Measurements from ENCODE around the gene CNTN4. TPM values are rescaled to one million over a fixed set of nuclear protein-coding genes. Genes with fewer than 3 reads are reported as not detected.
"Not testable (repeated sequence)": the region's sequence is repeated elsewhere in the genome, so short reads cannot be mapped to it uniquely, and the experiment has no call there.

CNTN4 gene
- total RNA-seq, 2 experiments from 2014 or later: not detected

GRCh38 chr3:2947536-2947935 lies 848.9 kb downstream of the CNTN4 start:
- DNase-seq: no peak
- H3K27ac Mint-ChIP-seq: no peak overlapping the region
- H3K4me1 Mint-ChIP-seq: no peaks in the 10 kb centered on the region
- H3K4me3 Mint-ChIP-seq: no peak overlapping the region
- no peaks in the 10 kb centered on the region for H3K36me3 Mint-ChIP-seq
- H3K27me3 Mint-ChIP-seq: peaks cover 7% of the 10 kb centered on the region
- no peaks in the 10 kb centered on the region for H3K9me3 Mint-ChIP-seq

GRCh38 chr3:2948882-2949281 lies 850.2 kb downstream of the CNTN4 start:
- Mint-ChIP-seq H3K4me1 (no peaks in the 10 kb centered on the region), H3K27me3 (peaks cover 4% of the 10 kb centered on the region), H3K9me3 (no peaks in the 10 kb centered on the region), H3K27ac (no peak overlapping the region), H3K4me3 (no peak overlapping the region), H3K36me3 (no peaks in the 10 kb centered on the region)
- no peak for DNase-seq

- no peak overlapping the region for H3K27ac Mint-ChIP-seq
- H3K27me3 Mint-ChIP-seq: peaks cover 4% of the 10 kb centered on the region
- no peak overlapping the region for H3K4me3 Mint-ChIP-seq
- no peaks in the 10 kb centered on the region for H3K9me3 Mint-ChIP-seq
- no peaks in the 10 kb centered on the region for H3K4me1 Mint-ChIP-seq
- H3K36me3 Mint-ChIP-seq: no peaks in the 10 kb centered on the region
- no peak for DNase-seq
Observed at GRCh38 chr3:2950159-2950558, 851.5 kb downstream of the CNTN4 start.

- no peak for DNase-seq
- Mint-ChIP-seq H3K27me3 (no peaks in the 10 kb centered on the region), H3K9me3 (no peaks in the 10 kb centered on the region), H3K36me3 (no peaks in the 10 kb centered on the region), H3K4me1 (no peaks in the 10 kb centered on the region), H3K27ac (no peak overlapping the region), H3K4me3 (no peak overlapping the region)
Observed at GRCh38 chr3:2957115-2957514, 858.4 kb downstream of the CNTN4 start.

GRCh38 chr3:2958551-2958950 lies 859.9 kb downstream of the CNTN4 start:
- Mint-ChIP-seq H3K9me3 (no peaks in the 10 kb centered on the region), H3K27ac (no peak overlapping the region), H3K36me3 (no peaks in the 10 kb centered on the region), H3K4me3 (no peak overlapping the region), H3K4me1 (no peaks in the 10 kb centered on the region), H3K27me3 (no peaks in the 10 kb centered on the region)
- no peak for DNase-seq

GRCh38 chr3:2961576-2961975 lies 862.9 kb downstream of the CNTN4 start:
- Mint-ChIP-seq H3K4me1 (no peaks in the 10 kb centered on the region), H3K9me3 (no peaks in the 10 kb centered on the region), H3K27ac (no peak overlapping the region), H3K36me3 (no peaks in the 10 kb centered on the region), H3K4me3 (no peak overlapping the region), H3K27me3 (no peaks in the 10 kb centered on the region)
- DNase-seq: no peak

GRCh38 chr3:2967871-2968270 lies 869.2 kb downstream of the CNTN4 start:
- no peak for DNase-seq
- Mint-ChIP-seq H3K27me3 (peaks cover 17% of the 10 kb centered on the region), H3K36me3 (no peaks in the 10 kb centered on the region), H3K9me3 (no peaks in the 10 kb centered on the region), H3K27ac (no peak overlapping the region), H3K4me1 (no peaks in the 10 kb centered on the region), H3K4me3 (no peak overlapping the region)

GRCh38 chr3:2968475-2968874 lies 869.8 kb downstream of the CNTN4 start:
- Mint-ChIP-seq H3K36me3 (no peaks in the 10 kb centered on the region), H3K27me3 (peaks cover 20% of the 10 kb centered on the region), H3K4me3 (no peak overlapping the region), H3K27ac (no peak overlapping the region), H3K4me1 (no peaks in the 10 kb centered on the region), H3K9me3 (no peaks in the 10 kb centered on the region)
- no peak for DNase-seq

- no peaks in the 10 kb centered on the region for H3K36me3 Mint-ChIP-seq
- H3K9me3 Mint-ChIP-seq: no peaks in the 10 kb centered on the region
- DNase-seq: no peak
- no peaks in the 10 kb centered on the region for H3K4me1 Mint-ChIP-seq
- no peak overlapping the region for H3K4me3 Mint-ChIP-seq
- H3K27ac Mint-ChIP-seq: no peak overlapping the region
- peaks cover 11% of the 10 kb centered on the region for H3K27me3 Mint-ChIP-seq
Observed at GRCh38 chr3:2976212-2976611, 877.5 kb downstream of the CNTN4 start.

GRCh38 chr3:2976796-2977195 lies 878.1 kb downstream of the CNTN4 start:
- Mint-ChIP-seq H3K36me3 (no peaks in the 10 kb centered on the region), H3K27ac (no peak overlapping the region), H3K9me3 (no peaks in the 10 kb centered on the region), H3K4me3 (no peak overlapping the region), H3K4me1 (no peaks in the 10 kb centered on the region), H3K27me3 (peaks cover 11% of the 10 kb centered on the region)
- DNase-seq: no peak

GRCh38 chr3:2978977-2979732 lies 880.5 kb downstream of the CNTN4 start:
- Mint-ChIP-seq H3K4me1 (no peaks in the 10 kb centered on the region), H3K27me3 (peaks cover 4% of the 10 kb centered on the region), H3K9me3 (no peaks in the 10 kb centered on the region), H3K27ac (no peak overlapping the region), H3K36me3 (no peaks in the 10 kb centered on the region), H3K4me3 (no peak overlapping the region)
- no peak for DNase-seq

- Mint-ChIP-seq H3K9me3 (no peaks in the 10 kb centered on the region), H3K4me3 (no peak overlapping the region), H3K27ac (no peak overlapping the region), H3K4me1 (peaks cover 2% of the 10 kb centered on the region), H3K36me3 (no peaks in the 10 kb centered on the region), H3K27me3 (no peaks in the 10 kb centered on the region)
- DNase-seq: no peak
Observed at GRCh38 chr3:2984005-2984830, 885.6 kb downstream of the CNTN4 start.

- Mint-ChIP-seq H3K4me1 (peaks cover 2% of the 10 kb centered on the region), H3K9me3 (no peaks in the 10 kb centered on the region), H3K4me3 (no peak overlapping the region), H3K27me3 (no peaks in the 10 kb centered on the region), H3K27ac (no peak overlapping the region), H3K36me3 (no peaks in the 10 kb centered on the region)
- DNase-seq: no peak
Observed at GRCh38 chr3:2984831-2985220, 886.2 kb downstream of the CNTN4 start.

- H3K27me3 Mint-ChIP-seq: no peaks in the 10 kb centered on the region
- no peaks in the 10 kb centered on the region for H3K9me3 Mint-ChIP-seq
- DNase-seq: no peak
- H3K4me1 Mint-ChIP-seq: peaks cover 2% of the 10 kb centered on the region
- H3K27ac Mint-ChIP-seq: no peak overlapping the region
- H3K36me3 Mint-ChIP-seq: no peaks in the 10 kb centered on the region
- no peak overlapping the region for H3K4me3 Mint-ChIP-seq
Observed at GRCh38 chr3:2985479-2985878, 886.8 kb downstream of the CNTN4 start.

- H3K27ac Mint-ChIP-seq: no peak overlapping the region
- H3K9me3 Mint-ChIP-seq: no peaks in the 10 kb centered on the region
- peaks cover 7% of the 10 kb centered on the region for H3K4me1 Mint-ChIP-seq
- no peaks in the 10 kb centered on the region for H3K36me3 Mint-ChIP-seq
- H3K27me3 Mint-ChIP-seq: peaks cover 8% of the 10 kb centered on the region
- no peak for DNase-seq
- H3K4me3 Mint-ChIP-seq: no peak overlapping the region
Observed at GRCh38 chr3:2992534-2992933, 893.9 kb downstream of the CNTN4 start.

- not testable (repeated sequence) for H3K36me3 Mint-ChIP-seq, H3K4me3 Mint-ChIP-seq
Observed at GRCh38 chr3:2993130-2993529, 894.5 kb downstream of the CNTN4 start.

More at GRCh38 chr3:2993130-2993529, 894.5 kb downstream of the CNTN4 start:
- DNase-seq, H3K27me3 Mint-ChIP-seq, H3K4me1 Mint-ChIP-seq, H3K9me3 Mint-ChIP-seq, H3K27ac Mint-ChIP-seq: not testable (repeated sequence)
